ENCODE measurements around the gene PDE8A. TPM values are rescaled to one million over a fixed set of nuclear protein-coding genes. Genes with fewer than 3 reads are reported as not detected.

The PDE8A gene
- total and polyA plus RNA-seq, 12 donors, result 10.9 to 46.7 (median 17.4) TPM

- ATAC-seq, result no peak
- no peaks in the 10 kb centered on the region for H3K4me1 ChIP-seq
- TF ChIP-seq, protein P1, sequence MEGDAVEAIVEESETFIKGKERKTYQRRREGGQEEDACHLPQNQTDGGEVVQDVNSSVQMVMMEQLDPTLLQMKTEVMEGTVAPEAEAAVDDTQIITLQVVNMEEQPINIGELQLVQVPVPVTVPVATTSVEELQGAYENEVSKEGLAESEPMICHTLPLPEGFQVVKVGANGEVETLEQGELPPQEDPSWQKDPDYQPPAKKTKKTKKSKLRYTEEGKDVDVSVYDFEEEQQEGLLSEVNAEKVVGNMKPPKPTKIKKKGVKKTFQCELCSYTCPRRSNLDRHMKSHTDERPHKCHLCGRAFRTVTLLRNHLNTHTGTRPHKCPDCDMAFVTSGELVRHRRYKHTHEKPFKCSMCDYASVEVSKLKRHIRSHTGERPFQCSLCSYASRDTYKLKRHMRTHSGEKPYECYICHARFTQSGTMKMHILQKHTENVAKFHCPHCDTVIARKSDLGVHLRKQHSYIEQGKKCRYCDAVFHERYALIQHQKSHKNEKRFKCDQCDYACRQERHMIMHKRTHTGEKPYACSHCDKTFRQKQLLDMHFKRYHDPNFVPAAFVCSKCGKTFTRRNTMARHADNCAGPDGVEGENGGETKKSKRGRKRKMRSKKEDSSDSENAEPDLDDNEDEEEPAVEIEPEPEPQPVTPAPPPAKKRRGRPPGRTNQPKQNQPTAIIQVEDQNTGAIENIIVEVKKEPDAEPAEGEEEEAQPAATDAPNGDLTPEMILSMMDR (IDR thresholded peaks at IDR 0.05), result no peak
- no peaks in the 10 kb centered on the region for H3K9me3 ChIP-seq
- WGBS, 2 donors, result 65 to 85% methylated on average over 2 of the region's 2 CpGs
- peaks cover 0 to 68% (median 0%) of the 10 kb centered on the region in 9 donors for H3K36me3 ChIP-seq
- no peaks in the 10 kb centered on the region for H3K27me3 ChIP-seq
- H3K27ac ChIP-seq, result no peak overlapping the region
- DNase-seq, result no peak
- no peak overlapping the region for H3K4me3 ChIP-seq
- intact Hi-C loops (cut with DNase I), result no loop called here
Observed at GRCh38 chr15:85104584-85104983, 122.9 kb downstream of the PDE8A start.

DNA sequence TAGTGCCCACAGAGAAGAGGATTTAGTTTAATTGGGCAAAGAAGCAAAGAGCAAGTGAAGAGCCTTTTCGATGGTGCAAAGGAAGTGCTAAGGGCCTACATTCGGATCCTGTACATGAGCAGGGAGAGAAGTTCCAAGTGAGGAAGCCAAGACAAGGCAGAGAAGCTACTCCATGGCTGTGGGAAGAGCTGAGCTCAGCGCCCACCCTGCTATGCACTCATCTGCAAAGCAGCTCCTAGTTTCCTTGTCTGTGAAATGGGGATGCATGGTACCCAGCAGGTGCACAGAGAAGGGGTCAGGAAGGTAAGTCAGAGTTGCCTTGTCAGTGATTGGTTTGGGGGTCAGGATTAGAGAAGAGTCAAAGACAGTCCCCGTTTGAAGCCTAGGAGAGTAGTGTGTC is 126.5 kb downstream of the PDE8A start:
- TF ChIP-seq, protein P1 (IDR thresholded peaks at IDR 0.05), result no peak
- ATAC-seq, result no peak
- H3K4me1 ChIP-seq, result no peaks in the 10 kb centered on the region
- H3K4me3 ChIP-seq, result no peak overlapping the region
- H3K36me3 ChIP-seq, result peaks cover 0 to 63% (median 0%) of the 10 kb centered on the region in 9 donors
- 92 to 95% methylated on average over 4 of the region's 4 CpGs for WGBS, 2 donors
- H3K9me3 ChIP-seq, result no peaks in the 10 kb centered on the region
- intact Hi-C loops (cut with DNase I), result no loop called here
- no peaks in the 10 kb centered on the region for H3K27me3 ChIP-seq
- no peak for DNase-seq
- no peak overlapping the region for H3K27ac ChIP-seq

DNA sequence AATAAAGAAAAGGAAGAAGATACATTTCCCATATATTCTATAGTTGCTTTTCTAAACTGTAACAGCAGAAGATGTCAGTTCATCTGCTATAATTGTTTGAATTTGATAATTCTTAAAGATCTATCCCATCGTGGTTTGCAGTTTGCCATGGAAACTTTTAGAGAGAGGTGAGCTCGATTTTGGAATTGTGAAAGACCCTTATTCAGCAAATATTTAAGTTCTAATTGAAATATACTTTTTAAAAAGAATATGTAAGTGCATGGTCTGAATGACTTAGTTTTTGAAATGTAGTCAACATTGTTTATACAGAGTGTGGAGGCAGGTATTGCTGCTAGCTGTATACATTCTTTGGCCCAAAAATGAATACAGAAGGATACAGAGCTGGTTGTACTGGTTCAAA is 127.7 kb downstream of the PDE8A start:
- Histone ChIP-seq H3K36me3 (peaks cover 0 to 74% (median 6%) of the 10 kb centered on the region in 9 donors), H3K27me3 (no peaks in the 10 kb centered on the region), H3K9me3 (no peaks in the 10 kb centered on the region), H3K4me1 (no peaks in the 10 kb centered on the region), H3K27ac (no peak overlapping the region), H3K4me3 (no peak overlapping the region)
- WGBS, 2 donors, result 90 to 95% methylated on average over 2 of the region's 2 CpGs
- ATAC-seq, result no peak
- intact Hi-C loops (cut with DNase I), result no loop called here
- no peak for DNase-seq
- TF ChIP-seq, protein P1 (IDR thresholded peaks at IDR 0.05), result no peak

- Histone ChIP-seq H3K4me3 (no peak overlapping the region), H3K27ac (no peak overlapping the region), H3K9me3 (no peaks in the 10 kb centered on the region), H3K4me1 (peaks cover 0 to 8% (median 0%) of the 10 kb centered on the region in 9 donors), H3K36me3 (peaks cover 0 to 92% (median 6%) of the 10 kb centered on the region in 9 donors), H3K27me3 (no peaks in the 10 kb centered on the region)
- intact Hi-C loops (cut with DNase I), result no loop called here
- 64 to 65% methylated on average over 3 of the region's 3 CpGs for WGBS, 2 donors
- DNase-seq, result no peak
- TF ChIP-seq, protein P1 (IDR thresholded peaks at IDR 0.05), result no peak
- no peak for ATAC-seq
Observed at GRCh38 chr15:85112997-85113396, 131.3 kb downstream of the PDE8A start.

All from heart right ventricle (tissue), 16 donors.